ENCODE data around the gene GREB1.

Gene GREB1

DNA sequence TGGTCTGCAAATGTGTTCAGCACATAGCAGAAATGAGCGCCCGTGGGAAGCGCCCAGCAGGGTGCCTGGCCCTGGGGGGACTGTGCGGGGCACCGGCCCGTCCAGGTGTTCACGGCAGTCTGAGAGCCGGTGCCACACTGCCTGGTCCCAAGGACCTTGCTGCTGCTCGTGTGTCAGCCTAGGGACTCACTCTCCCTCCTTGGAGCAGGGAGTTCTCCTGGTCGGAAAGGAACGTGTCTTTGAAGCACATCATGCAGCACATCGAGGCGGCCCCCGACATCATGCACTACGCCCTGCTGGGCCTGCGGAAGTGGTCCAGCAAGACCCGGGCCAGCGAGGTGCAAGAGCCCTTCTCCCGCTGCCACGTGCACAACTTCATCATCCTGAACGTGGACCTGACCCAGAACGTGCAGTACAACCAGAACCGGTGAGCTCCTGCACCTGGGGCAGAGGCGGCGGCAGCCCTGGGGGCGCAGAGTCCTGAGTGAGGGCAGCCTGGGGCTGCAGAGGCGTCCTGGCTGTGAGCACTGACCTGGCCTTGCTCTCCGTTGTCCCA is 100.2 kb downstream of the GREB1 start:
- H3K27me3 ChIP-seq (ENCODE audit: insufficient read depth, low read depth, severe bottlenecking): no peaks in the 10 kb centered on the region
- H3K36me3 ChIP-seq: peaks cover 2% of the 10 kb centered on the region
- no peak overlapping the region for H3K4me3 ChIP-seq (ENCODE audit: low read depth, low read length)
- H3K9me3 ChIP-seq (ENCODE audit: severe bottlenecking): peaks cover 3% of the 10 kb centered on the region
- DNase-seq: no peak
- TF ChIP-seq, protein P1, sequence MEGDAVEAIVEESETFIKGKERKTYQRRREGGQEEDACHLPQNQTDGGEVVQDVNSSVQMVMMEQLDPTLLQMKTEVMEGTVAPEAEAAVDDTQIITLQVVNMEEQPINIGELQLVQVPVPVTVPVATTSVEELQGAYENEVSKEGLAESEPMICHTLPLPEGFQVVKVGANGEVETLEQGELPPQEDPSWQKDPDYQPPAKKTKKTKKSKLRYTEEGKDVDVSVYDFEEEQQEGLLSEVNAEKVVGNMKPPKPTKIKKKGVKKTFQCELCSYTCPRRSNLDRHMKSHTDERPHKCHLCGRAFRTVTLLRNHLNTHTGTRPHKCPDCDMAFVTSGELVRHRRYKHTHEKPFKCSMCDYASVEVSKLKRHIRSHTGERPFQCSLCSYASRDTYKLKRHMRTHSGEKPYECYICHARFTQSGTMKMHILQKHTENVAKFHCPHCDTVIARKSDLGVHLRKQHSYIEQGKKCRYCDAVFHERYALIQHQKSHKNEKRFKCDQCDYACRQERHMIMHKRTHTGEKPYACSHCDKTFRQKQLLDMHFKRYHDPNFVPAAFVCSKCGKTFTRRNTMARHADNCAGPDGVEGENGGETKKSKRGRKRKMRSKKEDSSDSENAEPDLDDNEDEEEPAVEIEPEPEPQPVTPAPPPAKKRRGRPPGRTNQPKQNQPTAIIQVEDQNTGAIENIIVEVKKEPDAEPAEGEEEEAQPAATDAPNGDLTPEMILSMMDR (IDR thresholded peaks at IDR 0.05; ENCODE audit: low read depth, low read length): no peak
- no peak overlapping the region for H3K27ac ChIP-seq

DNA sequence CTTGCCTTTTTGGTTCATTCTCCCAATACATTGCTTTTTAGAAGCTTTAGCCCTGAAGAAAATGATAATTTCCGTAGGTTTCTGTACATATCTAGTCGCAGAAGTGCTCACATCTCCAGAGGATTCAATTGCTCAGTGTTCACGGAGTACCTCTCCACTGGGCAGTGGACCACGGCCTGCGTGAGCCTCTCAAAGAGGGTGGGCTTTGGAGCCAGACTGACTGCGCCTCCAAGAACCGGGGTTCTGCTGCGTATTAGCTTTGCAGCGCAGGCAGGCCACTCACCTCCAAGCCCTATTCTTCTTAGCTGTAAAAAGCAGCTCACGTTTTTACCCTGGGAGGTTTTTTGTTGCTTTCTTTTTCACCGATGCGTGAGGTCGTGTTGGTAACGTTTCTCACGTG is 100.7 kb downstream of the GREB1 start:
- H3K36me3 ChIP-seq: peaks cover 2% of the 10 kb centered on the region
- TF ChIP-seq, protein P1 (IDR thresholded peaks at IDR 0.05; ENCODE audit: low read depth, low read length): no peak

DNA sequence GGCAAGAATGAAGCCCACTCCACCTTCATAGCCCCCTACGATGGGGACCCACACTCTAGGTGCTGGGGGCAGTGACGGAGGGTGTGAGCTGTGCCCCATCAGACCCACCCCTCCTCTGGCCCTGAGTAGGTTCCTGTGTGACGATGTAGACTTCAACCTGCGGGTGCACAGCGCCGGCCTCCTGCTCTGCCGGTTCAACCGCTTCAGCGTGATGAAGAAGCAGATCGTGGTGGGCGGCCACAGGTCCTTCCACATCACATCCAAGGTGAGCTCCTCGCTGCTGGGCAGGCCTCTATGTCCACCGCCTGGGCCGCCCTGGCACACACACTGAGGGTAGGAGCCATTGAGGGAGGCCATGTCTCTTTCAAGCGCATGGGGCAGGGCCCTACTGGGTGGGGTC is 101.3 kb downstream of the GREB1 start:
- Histone ChIP-seq H3K36me3 (peaks cover 2% of the 10 kb centered on the region), H3K9me3 (ENCODE audit: severe bottlenecking) (peaks cover 3% of the 10 kb centered on the region)

More for the DNA sequence above, 100.7 kb downstream of the GREB1 start:
- H3K9me3 ChIP-seq (ENCODE audit: severe bottlenecking): peaks cover 3% of the 10 kb centered on the region
- DNase-seq: no peak
- H3K27me3 ChIP-seq (ENCODE audit: insufficient read depth, low read depth, severe bottlenecking): no peaks in the 10 kb centered on the region
- H3K4me3 ChIP-seq (ENCODE audit: low read depth, low read length): no peak overlapping the region
- H3K27ac ChIP-seq: no peak overlapping the region

DNA sequence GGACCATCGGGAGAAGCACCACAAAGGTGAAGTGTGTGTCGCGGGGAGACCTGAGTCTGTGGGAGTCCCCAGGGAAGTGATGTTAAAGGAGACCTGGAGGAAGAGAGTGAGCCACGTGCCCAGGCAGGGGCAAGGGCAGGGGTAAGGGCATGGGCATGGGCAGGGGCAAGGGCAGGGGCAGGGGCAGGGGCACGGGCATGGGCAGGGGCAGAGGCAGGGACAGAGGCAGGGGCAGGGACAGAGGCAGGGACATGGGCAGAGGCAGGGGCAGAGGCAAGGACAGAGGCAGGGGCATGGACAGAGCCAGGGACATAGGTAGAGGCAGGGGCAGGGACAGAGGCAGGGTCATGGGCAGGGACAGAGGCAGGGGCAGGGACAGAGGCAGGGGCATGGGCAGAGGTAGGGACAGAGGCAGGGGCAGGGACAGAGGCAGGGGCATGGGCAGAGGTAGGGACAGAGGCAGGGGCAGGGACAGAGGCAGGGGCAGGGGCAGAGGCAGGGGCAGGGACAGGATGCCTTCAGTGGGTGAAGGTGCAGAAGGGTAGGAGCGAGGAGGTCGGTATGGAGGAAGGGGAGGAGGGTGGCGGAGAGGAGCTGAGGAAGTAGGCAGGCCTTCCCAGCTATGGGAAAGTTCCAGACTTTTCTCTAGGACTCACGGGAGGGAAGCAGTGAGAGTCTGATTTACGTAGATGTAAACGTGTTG is 102.9 kb downstream of the GREB1 start:
- DNase-seq: no peak
- Histone ChIP-seq H3K36me3 (peaks cover 1% of the 10 kb centered on the region; the same call in 1 of the 2 replicates), H3K9me3 (ENCODE audit: severe bottlenecking) (peaks cover under 1% of the 10 kb centered on the region), H3K27me3 (ENCODE audit: insufficient read depth, low read depth, severe bottlenecking) (no peaks in the 10 kb centered on the region), H3K4me3 (ENCODE audit: low read depth, low read length) (no peak overlapping the region), H3K27ac (no peak overlapping the region)
- TF ChIP-seq, protein P1 (IDR thresholded peaks at IDR 0.05; ENCODE audit: low read depth, low read length): no peak

More for the DNA sequence above, 101.3 kb downstream of the GREB1 start:
- TF ChIP-seq, protein P1 (IDR thresholded peaks at IDR 0.05; ENCODE audit: low read depth, low read length): no peak
- no peak for DNase-seq
- no peak overlapping the region for H3K4me3 ChIP-seq (ENCODE audit: low read depth, low read length)
- H3K27me3 ChIP-seq (ENCODE audit: insufficient read depth, low read depth, severe bottlenecking): no peaks in the 10 kb centered on the region
- no peak overlapping the region for H3K27ac ChIP-seq

DNA sequence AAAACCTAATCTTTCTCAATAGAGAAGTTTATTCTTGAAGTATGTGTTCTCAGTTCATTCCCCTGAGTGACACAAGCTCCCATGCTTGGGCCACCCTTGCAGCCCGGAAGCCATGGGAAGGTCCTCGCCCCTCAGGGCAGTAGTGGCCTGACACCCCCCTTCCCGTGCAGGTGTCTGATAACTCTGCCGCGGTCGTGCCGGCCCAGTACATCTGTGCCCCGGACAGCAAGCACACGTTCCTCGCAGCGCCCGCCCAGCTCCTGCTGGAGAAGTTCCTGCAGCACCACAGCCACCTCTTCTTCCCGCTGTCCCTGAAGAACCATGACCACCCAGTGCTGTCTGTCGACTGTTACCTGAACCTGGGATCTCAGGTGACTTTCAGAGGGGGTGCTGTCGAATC is 103.7 kb downstream of the GREB1 start:
- DNase-seq: no peak
- no peak overlapping the region for H3K27ac ChIP-seq
- H3K36me3 ChIP-seq: no peaks in the 10 kb centered on the region
- H3K9me3 ChIP-seq (ENCODE audit: severe bottlenecking): no peaks in the 10 kb centered on the region
- no peak overlapping the region for H3K4me3 ChIP-seq (ENCODE audit: low read depth, low read length)
- TF ChIP-seq, protein P1 (IDR thresholded peaks at IDR 0.05; ENCODE audit: low read depth, low read length): no peak
- no peaks in the 10 kb centered on the region for H3K27me3 ChIP-seq (ENCODE audit: insufficient read depth, low read depth, severe bottlenecking)

All from WERI-Rb-1 (cell line).